Keratinocyte (primary cell): ENCODE results near the gene SNW1. TPM values are rescaled to one million over a fixed set of nuclear protein-coding genes. Genes with fewer than 3 reads are reported as not detected.

Experiments used
- DNase-seq: peaks from one replicate; pipeline ENCODE4 v3.0.0-alpha.2; 2011; ENCODE audit warnings: low read depth, missing footprints, low spot score
- FAIRE-seq: peaks from 2 replicates; lab custom pipeline; 2011; peaks lifted over from hg19 to GRCh38; lab: Jason Lieb, UNC
- H2AFZ ChIP-seq: 2 replicates; pipeline ENCODE4 v1.6.0; 2012; ENCODE audit warnings: low read length, control low read depth, inconsistent platforms; ENCODE audit not compliant: control insufficient read depth
- H3K27ac ChIP-seq: 2 replicates; pipeline ENCODE4 v1.5.1; 2011; ENCODE audit warnings: low read length; ENCODE audit not compliant: control insufficient read depth, insufficient read depth
- H3K27me3 ChIP-seq: 3 replicates; pipeline ENCODE4 v1.6.0; 2011; ENCODE audit warnings: low read length; ENCODE audit not compliant: control insufficient read depth, insufficient read depth; ENCODE audit errors: extremely low read depth
- H3K36me3 ChIP-seq, 2 experiments: 2 replicates in 1 of 2; 3 replicates in 1 of 2; pipeline ENCODE4 v1.5.1; 2011; ENCODE audit warnings: low read length in 2 of 2, mild to moderate bottlenecking in 1 of 2; ENCODE audit not compliant: control insufficient read depth in 2 of 2, insufficient read depth in 2 of 2; ENCODE audit errors: extremely low read depth in 1 of 2
- H3K4me1 ChIP-seq: 3 replicates; pipeline ENCODE4 v1.5.1; 2011; ENCODE audit warnings: low read length; ENCODE audit not compliant: control insufficient read depth, insufficient read depth; ENCODE audit errors: extremely low read depth
- H3K4me2 ChIP-seq: 3 replicates; pipeline ENCODE4 v1.6.0; 2011; ENCODE audit warnings: low read depth, low read length; ENCODE audit not compliant: control insufficient read depth, insufficient read depth; ENCODE audit errors: extremely low read depth
- H3K4me3 ChIP-seq, 3 experiments: fragments of 200-600 bp in 1 of 3; sonication (generic) in 1 of 3; 2 replicates in 2 of 3; 3 replicates in 1 of 3; pipeline ENCODE4 v1.5.1; 2011 to 2016; ENCODE audit warnings: low read length in 3 of 3, mild to moderate bottlenecking in 3 of 3, control low read depth in 2 of 3, inconsistent platforms in 1 of 3, low read depth in 1 of 3, mixed read lengths in 1 of 3, mixed run types in 1 of 3, moderate library complexity in 1 of 3; ENCODE audit not compliant: control insufficient read depth in 2 of 3, insufficient read depth in 2 of 3; ENCODE audit errors: extremely low read depth in 1 of 3
- H3K79me2 ChIP-seq: 2 replicates; pipeline ENCODE4 v1.6.0; 2012; ENCODE audit warnings: low read length; ENCODE audit not compliant: control insufficient read depth, insufficient read depth
- H3K9ac ChIP-seq: 3 replicates; pipeline ENCODE4 v1.6.0; 2011; ENCODE audit warnings: low read length; ENCODE audit not compliant: control insufficient read depth, insufficient read depth; ENCODE audit errors: extremely low read depth
- H3K9me1 ChIP-seq: 3 replicates; pipeline ENCODE4 v1.6.0; 2011; ENCODE audit warnings: low read length; ENCODE audit not compliant: control insufficient read depth, insufficient read depth; ENCODE audit errors: extremely low read depth
- H3K9me3 ChIP-seq: 2 replicates; pipeline ENCODE4 v1.5.1; 2012; ENCODE audit warnings: low read depth, low read length; ENCODE audit not compliant: control insufficient read depth
- H4K20me1 ChIP-seq: 3 replicates; pipeline ENCODE4 v1.6.0; 2011; ENCODE audit warnings: low read length; ENCODE audit not compliant: control insufficient read depth, insufficient read depth; ENCODE audit errors: extremely low read depth
- CTCF ChIP-seq, 3 experiments: IDR thresholded peaks in 1 of 3; conservative IDR thresholded peaks in 1 of 3; optimal IDR thresholded peaks in 1 of 3; 2 replicates in 2 of 3; 3 replicates in 1 of 3; pipeline versions ENCODE3 to v1.5.1; 2011; ENCODE audit warnings: low read length in 3 of 3, mild to moderate bottlenecking in 3 of 3, moderate library complexity in 2 of 3, control low read depth in 1 of 3, inconsistent platforms in 1 of 3; ENCODE audit not compliant: insufficient read depth in 2 of 3; ENCODE audit errors: extremely low read depth in 1 of 3
- EZH2 ChIP-seq: IDR thresholded peaks from one replicate; pipeline ENCODE4 v1.6.1; 2012; ENCODE audit warnings: inconsistent platforms, mild to moderate bottlenecking, low read length, moderate library complexity
- dilution Hi-C: fragments of 300-500 bp; cut with MboI; formaldehyde crosslinking; loops from one replicate; pipeline ENCODE4 v1.7.0; 2020; ENCODE audit warnings: low sequenced_read_pairs; ENCODE audit not compliant: extremely low pct_ligation_motif_present
- polyA plus RNA-seq, 5 experiments: library from polyadenylated mRNA; depleted of rRNA in 3 of 5; stranded (reverse) in 3 of 5; stranded (forward) in 1 of 5; unstranded in 1 of 5; fragments of >200 nt; gene quantifications; 1 replicate in 1 of 5; 2 replicates in 3 of 5; 3 replicates in 1 of 5; pipeline versions ENCODE4 v1.2.1 to v1.2.3, GENCODE V29; 2011 to 2012; ENCODE audit warnings: missing spikeins in 2 of 5, low read depth in 1 of 5, low replicate concordance in 1 of 5

The SNW1 gene
- polyA plus RNA-seq, 1 donor (not counting 4 experiments of a cell fraction or from before 2014, with no cell fraction given): 52.5 TPM

- no peaks in the 10 kb centered on the region for H3K79me2 ChIP-seq
- no peaks in the 10 kb centered on the region for H3K4me1 ChIP-seq
- DNase-seq: no peak
- H2AFZ ChIP-seq: no peak overlapping the region
- TF ChIP-seq CTCF (optimal IDR thresholded peaks at IDR 0.05 in 1 of 3, IDR thresholded peaks at IDR 0.05 in 1 of 3, conservative IDR thresholded peaks at IDR 0.05 in 1 of 3; ENCODE audit: extremely low read depth in 1 of 3, insufficient read depth in 2 of 3, low read length in 3 of 3): no peak
- no peak for TF ChIP-seq EZH2
- FAIRE-seq: no peak
- H3K9me3 ChIP-seq: no peaks in the 10 kb centered on the region
- no peak overlapping the region for H3K27ac ChIP-seq
- no peak overlapping the region for H3K4me2 ChIP-seq
- H3K36me3 ChIP-seq: peaks cover 10 to 15% of the 10 kb centered on the region in 2 experiments
- H3K27me3 ChIP-seq: no peaks in the 10 kb centered on the region
- H4K20me1 ChIP-seq: no peaks in the 10 kb centered on the region
- H3K9me1 ChIP-seq: no peaks in the 10 kb centered on the region
- no peak overlapping the region for H3K4me3 ChIP-seq
- H3K9ac ChIP-seq: no peak overlapping the region
- dilution Hi-C loops: no loop called here
Observed at GRCh38 chr14:77730976-77731497, 29.9 kb downstream of the SNW1 start.

GRCh38 chr14:77722301-77722700 is 38.7 kb downstream of the SNW1 start:
- no peaks in the 10 kb centered on the region for H4K20me1 ChIP-seq
- FAIRE-seq (no peak), DNase-seq (no peak)
- peaks cover 11 to 14% of the 10 kb centered on the region in 2 experiments for H3K36me3 ChIP-seq
- TF ChIP-seq CTCF (optimal IDR thresholded peaks at IDR 0.05 in 1 of 3, IDR thresholded peaks at IDR 0.05 in 1 of 3, conservative IDR thresholded peaks at IDR 0.05 in 1 of 3; ENCODE audit: extremely low read depth in 1 of 3, insufficient read depth in 2 of 3, low read length in 3 of 3) (no peak), EZH2 (no peak)
- no peak overlapping the region for H3K4me3 ChIP-seq
- H3K27ac ChIP-seq: no peak overlapping the region
- no peaks in the 10 kb centered on the region for H3K9me1 ChIP-seq
- H3K4me1 ChIP-seq: no peaks in the 10 kb centered on the region
- no peaks in the 10 kb centered on the region for H3K79me2 ChIP-seq
- H3K4me2 ChIP-seq: no peak overlapping the region
- dilution Hi-C loops: no loop called here
- H3K27me3 ChIP-seq: no peaks in the 10 kb centered on the region
- H3K9me3 ChIP-seq: no peaks in the 10 kb centered on the region
- H3K9ac ChIP-seq: no peak overlapping the region
- H2AFZ ChIP-seq: no peak overlapping the region
